Measurements from ENCODE around the gene WDR62. TPM values are rescaled to one million over a fixed set of nuclear protein-coding genes. Genes with fewer than 3 reads are reported as not detected.

WDR62 gene
- total RNA-seq, 1 donor from 2014 or later, result 4.6 TPM

DNA sequence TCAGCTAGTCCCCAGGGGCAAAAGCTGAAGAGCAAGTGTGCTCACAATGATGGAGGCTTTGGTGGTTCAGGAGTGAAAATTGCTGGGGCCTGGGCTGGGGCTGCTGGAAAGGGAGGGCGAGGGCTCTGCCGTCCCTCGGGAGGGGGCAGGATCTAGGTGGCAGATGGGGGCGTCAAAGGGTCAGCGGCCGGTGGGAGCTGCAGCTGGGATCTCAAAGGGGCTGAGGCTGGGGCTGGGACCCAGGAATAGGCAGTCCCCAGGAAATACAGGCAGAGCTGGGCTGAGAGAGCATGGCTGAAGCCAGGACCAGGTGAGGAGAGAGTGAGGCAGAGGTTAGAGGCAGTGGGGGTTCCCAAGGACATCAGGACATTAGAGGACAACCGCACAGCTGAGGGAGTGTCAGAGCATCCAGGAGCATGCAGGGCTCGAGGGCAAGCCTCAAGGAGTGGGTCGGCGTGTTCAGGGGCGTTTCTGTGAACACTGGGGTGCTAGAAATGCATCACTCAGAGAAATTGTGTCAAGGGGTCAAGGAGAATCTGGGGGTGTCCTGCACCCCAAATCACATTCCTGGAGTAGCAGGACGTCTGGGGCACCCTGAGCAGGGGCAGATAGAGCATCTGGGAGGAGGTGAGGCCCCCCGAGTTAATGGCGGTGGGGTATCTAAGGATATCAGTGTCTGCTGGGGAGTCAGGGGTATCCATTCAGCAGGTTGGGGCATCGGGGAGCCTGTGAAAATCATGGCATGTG, 44.9 kb upstream of the WDR62 start:
- Mint-ChIP-seq H3K36me3 (ENCODE audit: unreplicated experiment) (no peaks in the 10 kb centered on the region), H3K27ac (ENCODE audit: unreplicated experiment) (peak overlapping the region; percentile 29), H3K9me3 (ENCODE audit: unreplicated experiment) (no peaks in the 10 kb centered on the region), H3K4me3 (ENCODE audit: unreplicated experiment) (peak overlapping the region; percentile 66), H3K27me3 (ENCODE audit: unreplicated experiment) (no peaks in the 10 kb centered on the region), H3K4me1 (ENCODE audit: unreplicated experiment) (peaks cover 27% of the 10 kb centered on the region)
- TF ChIP-seq, protein P1, sequence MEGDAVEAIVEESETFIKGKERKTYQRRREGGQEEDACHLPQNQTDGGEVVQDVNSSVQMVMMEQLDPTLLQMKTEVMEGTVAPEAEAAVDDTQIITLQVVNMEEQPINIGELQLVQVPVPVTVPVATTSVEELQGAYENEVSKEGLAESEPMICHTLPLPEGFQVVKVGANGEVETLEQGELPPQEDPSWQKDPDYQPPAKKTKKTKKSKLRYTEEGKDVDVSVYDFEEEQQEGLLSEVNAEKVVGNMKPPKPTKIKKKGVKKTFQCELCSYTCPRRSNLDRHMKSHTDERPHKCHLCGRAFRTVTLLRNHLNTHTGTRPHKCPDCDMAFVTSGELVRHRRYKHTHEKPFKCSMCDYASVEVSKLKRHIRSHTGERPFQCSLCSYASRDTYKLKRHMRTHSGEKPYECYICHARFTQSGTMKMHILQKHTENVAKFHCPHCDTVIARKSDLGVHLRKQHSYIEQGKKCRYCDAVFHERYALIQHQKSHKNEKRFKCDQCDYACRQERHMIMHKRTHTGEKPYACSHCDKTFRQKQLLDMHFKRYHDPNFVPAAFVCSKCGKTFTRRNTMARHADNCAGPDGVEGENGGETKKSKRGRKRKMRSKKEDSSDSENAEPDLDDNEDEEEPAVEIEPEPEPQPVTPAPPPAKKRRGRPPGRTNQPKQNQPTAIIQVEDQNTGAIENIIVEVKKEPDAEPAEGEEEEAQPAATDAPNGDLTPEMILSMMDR (IDR thresholded peaks at IDR 0.05), result no peak
- no peak for DNase-seq (ENCODE audit: extremely low spot score, unreplicated experiment)

DNA sequence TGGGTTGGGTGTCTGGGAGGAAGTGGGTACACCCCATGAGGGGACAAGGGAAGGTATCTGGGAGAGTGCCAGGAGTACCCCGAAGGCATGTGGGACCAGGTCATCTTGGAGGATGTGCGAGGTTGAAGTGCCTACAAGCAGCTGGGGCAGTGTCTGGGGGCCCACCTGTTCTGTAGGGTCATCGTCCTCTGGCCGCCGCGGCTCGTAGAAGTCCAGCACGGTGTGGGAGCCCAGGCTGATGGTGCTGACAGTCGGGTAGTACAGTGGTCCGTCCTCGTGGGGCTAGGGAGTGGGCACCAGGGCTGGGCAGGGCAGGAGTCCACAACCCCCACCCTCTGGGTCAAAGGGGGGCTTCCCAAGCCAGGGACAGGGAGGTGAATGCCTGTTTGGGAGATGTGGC, 44.3 kb upstream of the WDR62 start:
- Mint-ChIP-seq H3K27me3 (ENCODE audit: unreplicated experiment) (no peaks in the 10 kb centered on the region), H3K27ac (ENCODE audit: unreplicated experiment) (no peak overlapping the region), H3K4me1 (ENCODE audit: unreplicated experiment) (peaks cover 30% of the 10 kb centered on the region), H3K4me3 (ENCODE audit: unreplicated experiment) (no peak overlapping the region), H3K9me3 (ENCODE audit: unreplicated experiment) (no peaks in the 10 kb centered on the region), H3K36me3 (ENCODE audit: unreplicated experiment) (peaks cover 2% of the 10 kb centered on the region)
- TF ChIP-seq, protein P1 (IDR thresholded peaks at IDR 0.05), result no peak
- DNase-seq (ENCODE audit: extremely low spot score, unreplicated experiment), result no peak

DNA sequence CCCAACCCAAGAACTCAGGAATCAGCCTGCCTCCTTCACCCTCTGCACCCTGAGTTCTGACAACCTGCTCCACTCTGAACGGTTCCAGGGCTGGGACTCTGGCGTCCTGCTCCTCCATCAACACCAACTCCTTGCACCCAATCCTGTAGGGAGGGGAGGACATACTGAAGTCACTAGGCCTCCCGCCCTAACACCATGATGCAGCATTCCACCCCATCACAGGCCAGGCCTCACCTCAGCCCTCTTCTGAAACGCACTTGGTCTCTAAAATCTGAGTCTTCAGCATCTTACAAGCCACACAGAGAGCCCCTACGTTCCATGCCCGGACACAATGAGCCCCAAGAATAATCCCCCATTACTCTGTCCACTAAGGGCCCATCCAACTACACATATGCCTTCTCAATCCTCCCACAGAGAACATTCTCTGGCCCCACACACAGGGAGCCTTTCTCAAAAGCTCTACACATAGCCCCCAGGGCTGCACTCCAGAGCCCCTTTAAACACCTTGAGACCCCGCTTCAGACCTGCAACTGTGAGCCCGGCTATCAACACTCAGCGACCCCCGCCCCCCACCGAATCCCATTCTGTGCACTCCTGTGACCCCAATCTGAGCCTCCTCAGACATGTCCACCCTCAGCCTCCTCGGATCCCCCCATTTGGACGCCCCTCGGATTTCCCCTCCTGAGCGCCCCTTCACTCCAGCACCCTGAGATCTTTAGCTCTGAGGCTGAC, 41.3 kb upstream of the WDR62 start:
- no peak for DNase-seq (ENCODE audit: extremely low spot score, unreplicated experiment)

DNA sequence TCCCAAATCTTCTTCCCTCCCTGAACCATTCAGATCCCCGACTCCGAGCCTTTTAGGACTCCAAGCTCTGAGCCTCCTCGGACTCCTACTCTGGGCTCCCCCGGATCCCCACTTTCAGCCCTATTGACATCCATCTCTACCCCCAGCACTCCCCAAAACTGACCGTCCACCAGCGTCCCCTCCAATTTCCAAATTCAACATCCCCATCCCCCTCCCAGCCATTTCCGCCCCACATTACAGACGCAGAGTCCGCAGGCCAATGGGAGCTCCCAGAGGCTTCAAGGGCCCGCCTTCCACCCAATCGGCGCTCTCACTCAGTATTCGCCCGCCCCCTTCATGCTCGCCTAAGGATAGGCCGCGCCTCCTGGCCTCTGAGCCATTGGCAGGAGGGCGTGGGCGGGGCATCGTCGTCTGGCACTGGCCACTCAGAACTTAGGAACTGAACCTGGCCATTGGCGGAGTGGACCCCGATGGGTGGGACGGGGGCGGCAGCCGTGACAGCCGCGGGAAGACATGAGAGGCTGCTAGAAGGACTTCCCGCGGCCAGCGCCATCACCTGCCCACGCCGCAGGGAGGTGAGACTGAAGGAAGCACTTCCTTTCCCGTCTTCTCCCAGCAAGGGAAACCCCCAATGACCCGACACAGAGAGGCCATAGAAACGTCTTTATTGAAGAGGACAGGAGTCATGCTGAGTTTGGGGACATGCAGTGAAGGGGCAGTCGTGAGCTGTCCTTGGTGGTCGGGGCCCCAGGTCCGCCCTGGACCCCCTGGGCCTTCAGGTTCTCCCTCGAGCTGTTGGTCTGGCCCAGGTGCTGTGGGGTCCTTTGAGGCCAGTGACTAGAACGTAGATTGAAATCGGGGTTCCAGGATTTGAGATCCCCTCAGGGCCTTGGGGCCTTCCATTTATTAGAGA, 40.4 kb upstream of the WDR62 start, which contains the start of gene ALKBH6:
Gene ALKBH6 (minus strand): TSS at position 202 of the 913 bp plus-strand sequence. CDS start 816 bp downstream, outside the sequence.
- Mint-ChIP-seq H3K36me3 (ENCODE audit: unreplicated experiment) (peaks cover 17% of the 10 kb centered on the region), H3K9me3 (ENCODE audit: unreplicated experiment) (no peaks in the 10 kb centered on the region), H3K27ac (ENCODE audit: unreplicated experiment) (peak within 1 kb of the TSS; percentile 94), H3K27me3 (ENCODE audit: unreplicated experiment) (no peaks in the 10 kb centered on the region), H3K4me1 (ENCODE audit: unreplicated experiment) (peaks cover 26% of the 10 kb centered on the region), H3K4me3 (ENCODE audit: unreplicated experiment) (peak within 1 kb of the TSS; percentile 98)
- TF ChIP-seq, protein P1 (IDR thresholded peaks at IDR 0.05), result no peak
- peak; percentile 99 for DNase-seq (ENCODE audit: extremely low spot score, unreplicated experiment)

More for the DNA sequence above, 41.3 kb upstream of the WDR62 start:
- TF ChIP-seq, protein P1 (IDR thresholded peaks at IDR 0.05), result no peak
- H3K4me3 Mint-ChIP-seq (ENCODE audit: unreplicated experiment), result peak overlapping the region; percentile 98
- peaks cover 30% of the 10 kb centered on the region for H3K4me1 Mint-ChIP-seq (ENCODE audit: unreplicated experiment)
- peaks cover 17% of the 10 kb centered on the region for H3K36me3 Mint-ChIP-seq (ENCODE audit: unreplicated experiment)
- H3K27ac Mint-ChIP-seq (ENCODE audit: unreplicated experiment), result peak overlapping the region; percentile 94
- no peaks in the 10 kb centered on the region for H3K9me3 Mint-ChIP-seq (ENCODE audit: unreplicated experiment)
- no peaks in the 10 kb centered on the region for H3K27me3 Mint-ChIP-seq (ENCODE audit: unreplicated experiment)

All from osteocyte (in vitro differentiated cells).